Measurements from ENCODE around the gene NEIL1.
"Not testable (repeated sequence)": the region's sequence is repeated elsewhere in the genome, so short reads cannot be mapped to it uniquely, and the experiment has no call there.

The NEIL1 gene

DNA sequence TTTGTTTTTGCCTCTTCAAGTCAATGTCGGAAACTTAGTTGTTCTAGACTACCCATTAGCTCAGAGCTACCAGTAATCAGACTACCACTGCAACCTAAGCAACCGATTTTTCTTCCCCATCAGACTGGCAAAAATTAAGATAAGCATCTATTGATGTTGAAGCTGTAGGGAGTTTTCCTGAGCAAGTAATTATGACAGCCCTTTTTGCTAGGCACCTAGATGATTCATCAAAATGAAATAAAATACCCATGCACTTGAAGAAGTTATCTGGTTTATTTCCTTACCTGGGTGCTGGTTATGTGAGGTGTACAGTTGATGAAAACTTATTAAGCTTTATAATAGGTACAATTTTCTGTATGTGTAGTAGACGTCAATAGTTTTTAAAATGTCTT is 11.5 kb upstream of the NEIL1 start:
- no peak for DNase-seq

DNA sequence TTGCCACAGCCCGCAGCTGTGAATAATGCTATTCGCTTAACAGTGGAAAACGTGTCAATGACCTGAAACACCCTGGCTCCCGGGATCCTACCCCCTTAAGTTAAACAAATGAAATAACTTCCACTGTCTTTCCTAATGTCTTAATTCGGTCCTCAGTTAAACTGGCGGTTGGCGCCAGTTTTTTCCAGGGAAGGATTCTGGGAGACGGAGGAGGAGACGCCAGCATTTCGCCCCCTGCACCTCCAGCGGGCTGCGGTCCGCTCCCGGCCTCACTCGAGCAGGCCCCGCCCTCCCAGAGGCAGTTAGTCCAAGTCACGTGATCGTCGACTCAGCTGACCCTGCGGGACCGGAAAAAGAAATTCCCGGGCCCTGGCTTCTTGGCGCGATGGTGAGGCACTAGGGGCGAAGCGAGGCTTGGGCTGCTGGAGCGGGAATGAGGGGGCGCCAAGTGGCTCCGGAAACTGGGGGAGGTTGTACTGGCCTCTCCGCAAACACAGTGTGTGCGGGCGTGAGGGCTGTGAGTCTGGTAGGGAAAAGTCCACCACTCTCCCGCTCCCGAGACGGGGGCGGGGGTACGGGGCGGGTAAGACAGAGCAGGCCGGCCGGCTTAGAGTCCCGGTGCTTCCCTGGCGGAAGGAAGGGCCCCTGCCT is 11.0 kb upstream of the NEIL1 start, which contains the start of gene COMMD4:
COMMD4 (plus strand) TSS at position 359 of the 651 bp plus-strand sequence; CDS start at position 386, 27 bp downstream.
- peak; percentile 95 for DNase-seq

DNA sequence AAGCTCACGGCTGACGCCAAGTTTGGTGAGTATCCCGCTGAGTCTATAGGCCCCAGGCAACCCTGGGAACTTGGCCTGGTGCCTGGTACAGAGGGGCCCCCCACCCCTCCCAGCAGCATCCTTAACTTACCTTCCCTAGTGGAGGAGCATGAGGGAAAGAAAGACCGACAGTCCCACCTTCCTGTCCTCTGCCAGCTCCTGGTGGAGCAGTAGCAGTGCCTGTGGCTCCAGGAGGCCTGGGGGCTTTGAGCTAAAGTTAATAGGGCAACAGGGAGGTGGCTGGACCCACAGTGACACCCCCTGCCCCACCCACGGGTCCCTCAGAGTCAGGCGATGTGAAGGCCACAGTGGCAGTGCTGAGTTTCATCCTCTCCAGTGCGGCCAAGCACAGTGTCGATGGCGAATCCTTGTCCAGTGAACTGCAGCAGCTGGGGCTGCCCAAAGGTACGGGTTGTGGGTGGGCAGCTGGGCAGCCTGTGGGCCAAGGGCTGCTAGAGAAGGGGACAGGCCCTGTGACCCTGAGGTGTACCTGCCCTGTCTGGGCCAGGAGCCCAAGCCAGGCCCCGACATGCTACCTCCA is 8.1 kb upstream of the NEIL1 start:
- DNase-seq = no peak

DNA sequence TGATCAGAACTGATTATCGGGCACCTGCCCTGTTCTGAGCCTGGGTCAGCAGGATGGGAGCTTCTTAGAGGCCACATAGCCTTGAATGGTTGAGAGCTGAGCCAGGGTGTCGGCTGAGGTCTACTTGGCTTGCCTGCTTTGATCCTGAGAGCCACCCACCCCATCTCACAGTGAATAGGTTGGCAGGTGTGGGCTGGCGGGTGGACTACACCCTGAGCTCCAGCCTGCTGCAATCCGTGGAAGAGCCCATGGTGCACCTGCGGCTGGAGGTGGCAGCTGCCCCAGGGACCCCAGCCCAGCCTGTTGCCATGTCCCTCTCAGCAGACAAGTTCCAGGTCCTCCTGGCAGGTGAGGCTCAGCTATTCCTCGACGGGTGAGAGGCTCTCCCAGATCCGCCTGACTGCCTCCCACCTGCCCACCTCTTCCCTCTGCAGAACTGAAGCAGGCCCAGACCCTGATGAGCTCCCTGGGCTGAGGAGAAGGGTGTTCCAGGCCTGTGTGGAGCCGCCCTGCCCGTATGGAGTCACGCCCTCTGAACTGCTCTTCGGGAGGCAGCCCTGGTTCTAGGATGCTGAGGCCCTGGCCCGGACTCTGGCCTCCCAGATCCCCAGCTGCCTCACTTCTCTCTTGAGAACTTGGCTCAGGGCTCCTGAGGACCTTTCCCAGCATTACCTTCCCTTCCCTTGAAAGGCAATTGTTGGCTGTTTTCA is 7.2 kb upstream of the NEIL1 start:
- no peak for DNase-seq

DNA sequence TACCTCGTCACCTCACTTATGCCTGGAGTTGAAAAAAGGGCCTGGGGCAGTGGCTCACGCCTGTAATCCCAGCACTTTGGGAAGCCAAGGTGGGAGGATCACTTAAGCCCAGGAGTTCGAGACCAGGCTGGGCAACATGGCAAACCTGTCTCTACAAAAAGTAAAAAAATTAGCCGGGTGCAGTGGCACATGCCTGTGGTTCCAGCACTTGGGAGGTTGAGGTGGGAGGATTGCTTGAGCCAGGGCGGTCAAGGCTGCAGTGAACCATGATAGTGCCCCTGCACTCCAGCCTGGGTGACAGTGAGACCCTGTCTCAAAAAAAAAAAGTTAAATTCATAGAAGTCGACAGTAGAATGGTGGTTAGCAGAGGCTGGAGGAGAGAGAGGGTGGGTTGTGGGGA is 4.6 kb upstream of the NEIL1 start:
- no peak for DNase-seq

DNA sequence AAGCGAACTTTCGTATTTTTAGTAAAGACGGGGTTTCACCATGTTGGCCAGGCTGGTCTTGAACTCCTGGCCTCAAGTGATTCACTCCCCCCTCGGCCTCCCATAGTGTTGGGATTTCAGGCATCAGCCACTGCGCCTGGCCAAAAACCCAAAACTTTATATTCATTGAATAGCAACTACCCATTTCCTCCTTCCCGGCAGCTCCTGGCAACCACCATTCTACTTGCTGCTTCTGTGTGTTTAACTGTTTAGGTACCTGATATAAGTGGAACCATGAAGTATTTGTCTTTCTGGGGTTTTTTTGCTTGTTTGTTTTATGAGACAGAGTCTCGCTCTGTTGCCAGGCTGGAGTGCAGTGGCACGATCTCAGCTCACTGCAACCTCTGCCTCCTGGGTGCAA is 2.9 kb upstream of the NEIL1 start:
- DNase-seq = peak; percentile 38

DNA sequence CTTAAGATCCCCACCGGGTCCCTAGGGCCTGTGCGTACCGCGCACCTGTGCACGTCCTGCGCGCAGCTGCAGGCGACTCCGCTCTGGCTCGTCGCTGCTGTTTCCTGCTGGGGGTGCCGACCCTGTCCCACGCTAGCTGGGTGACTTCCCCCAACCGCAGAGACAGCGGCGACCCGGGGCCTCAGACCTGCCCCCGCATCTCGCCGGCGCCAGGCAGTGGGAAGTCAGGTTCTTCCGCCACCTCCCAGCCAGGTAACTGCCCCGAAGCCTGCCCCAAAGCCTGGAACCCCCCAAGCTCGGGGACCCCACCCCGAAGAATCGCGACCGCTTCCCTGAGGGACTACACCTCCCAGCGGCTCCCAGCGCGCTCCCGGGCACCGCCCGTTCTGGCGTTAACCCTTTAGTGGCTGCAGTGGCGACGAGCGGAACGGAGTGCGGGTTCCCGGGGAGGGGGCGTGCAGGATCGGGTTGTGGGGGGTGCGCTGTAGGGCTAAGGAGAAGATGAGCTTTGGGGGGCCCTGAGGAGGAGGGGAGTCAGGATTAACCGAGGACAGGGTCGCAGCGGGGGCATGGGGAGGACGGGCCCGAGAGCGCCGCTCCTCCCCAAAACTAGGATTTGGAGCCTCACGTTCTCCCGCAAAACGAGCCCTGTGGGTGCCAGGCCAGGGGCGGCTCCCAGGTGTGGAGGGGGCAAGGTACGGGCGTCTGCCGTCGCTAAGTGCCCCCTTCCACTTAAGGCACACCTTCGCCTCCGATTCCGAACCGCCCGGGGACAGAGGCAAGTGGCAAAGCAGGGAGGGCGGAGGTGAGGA is 589 bp downstream of the NEIL1 start:
- peak; percentile 57 for DNase-seq

DNA sequence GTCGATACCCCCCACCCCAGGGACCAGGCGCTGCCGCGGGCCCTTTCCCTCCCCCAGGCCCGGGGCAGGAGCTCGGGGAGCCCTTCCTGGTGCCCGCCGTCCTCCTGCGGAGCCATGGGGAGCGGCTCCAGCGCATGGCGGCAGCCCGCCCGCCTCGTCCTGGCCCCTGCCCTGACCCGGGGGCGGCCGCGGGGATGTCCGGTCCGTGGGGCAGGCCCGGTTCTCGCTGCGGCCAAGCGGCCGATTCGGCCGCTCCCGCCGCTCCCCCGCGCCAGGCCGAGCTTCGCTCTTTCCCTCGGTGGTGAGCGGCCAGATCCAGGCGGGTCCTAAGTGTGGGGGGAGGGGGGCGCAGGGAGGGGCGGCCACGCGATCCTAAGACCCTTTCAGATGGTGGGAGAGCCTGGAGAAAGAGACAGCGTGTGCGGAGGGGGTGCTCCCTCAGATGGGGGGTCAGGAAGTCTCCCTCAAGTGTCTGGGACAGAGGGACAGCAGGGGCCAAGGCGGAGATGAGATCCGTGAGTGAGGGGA is 1.3 kb downstream of the NEIL1 start:
- no peak for DNase-seq

DNA sequence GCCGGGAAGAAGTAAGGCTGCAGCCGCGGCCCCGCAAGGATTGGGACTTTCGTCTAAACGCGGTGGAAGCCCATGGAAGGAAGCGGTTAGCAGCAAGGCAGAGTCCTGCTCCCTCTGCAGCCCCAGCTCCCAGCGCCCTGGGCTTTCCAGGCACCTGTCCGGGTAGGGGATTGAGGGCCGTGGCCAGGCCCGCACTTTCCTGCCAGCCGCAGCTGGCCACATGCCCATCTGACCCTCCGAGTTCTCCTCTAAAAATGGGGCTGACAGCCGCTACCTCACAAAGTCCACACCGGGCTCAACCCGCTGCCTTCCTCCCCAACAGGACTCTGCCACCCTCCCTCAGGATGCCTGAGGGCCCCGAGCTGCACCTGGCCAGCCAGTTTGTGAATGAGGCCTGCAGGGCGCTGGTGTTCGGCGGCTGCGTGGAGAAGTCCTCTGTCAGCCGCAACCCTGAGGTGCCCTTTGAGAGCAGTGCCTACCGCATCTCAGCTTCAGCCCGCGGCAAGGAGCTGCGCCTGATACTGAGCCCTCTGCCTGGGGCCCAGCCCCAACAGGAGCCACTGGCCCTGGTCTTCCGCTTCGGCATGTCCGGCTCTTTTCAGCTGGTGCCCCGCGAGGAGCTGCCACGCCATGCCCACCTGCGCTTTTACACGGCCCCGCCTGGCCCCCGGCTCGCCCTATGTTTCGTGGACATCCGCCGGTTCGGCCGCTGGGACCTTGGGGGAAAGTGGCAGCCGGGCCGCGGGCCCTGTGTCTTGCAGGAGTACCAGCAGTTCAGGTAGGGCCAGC is 1.9 kb downstream of the NEIL1 start:
- no peak for DNase-seq

DNA sequence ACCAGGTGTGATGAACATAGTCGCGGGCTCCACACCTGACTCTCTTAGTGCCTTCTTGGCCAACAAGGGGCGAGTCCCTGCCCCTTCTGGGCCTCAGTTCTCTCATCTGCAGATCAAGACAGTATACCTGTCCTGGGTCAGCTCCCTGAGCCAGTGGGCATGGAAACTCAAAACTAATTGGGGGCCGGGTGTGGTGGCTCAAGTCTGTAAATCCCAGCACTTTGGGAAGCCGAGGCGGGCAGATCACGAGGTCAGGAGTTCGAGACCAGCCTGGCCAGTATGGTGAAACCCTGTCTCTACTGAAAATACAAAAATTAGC is 2.5 kb downstream of the NEIL1 start:
- DNase-seq = not testable (repeated sequence)

DNA sequence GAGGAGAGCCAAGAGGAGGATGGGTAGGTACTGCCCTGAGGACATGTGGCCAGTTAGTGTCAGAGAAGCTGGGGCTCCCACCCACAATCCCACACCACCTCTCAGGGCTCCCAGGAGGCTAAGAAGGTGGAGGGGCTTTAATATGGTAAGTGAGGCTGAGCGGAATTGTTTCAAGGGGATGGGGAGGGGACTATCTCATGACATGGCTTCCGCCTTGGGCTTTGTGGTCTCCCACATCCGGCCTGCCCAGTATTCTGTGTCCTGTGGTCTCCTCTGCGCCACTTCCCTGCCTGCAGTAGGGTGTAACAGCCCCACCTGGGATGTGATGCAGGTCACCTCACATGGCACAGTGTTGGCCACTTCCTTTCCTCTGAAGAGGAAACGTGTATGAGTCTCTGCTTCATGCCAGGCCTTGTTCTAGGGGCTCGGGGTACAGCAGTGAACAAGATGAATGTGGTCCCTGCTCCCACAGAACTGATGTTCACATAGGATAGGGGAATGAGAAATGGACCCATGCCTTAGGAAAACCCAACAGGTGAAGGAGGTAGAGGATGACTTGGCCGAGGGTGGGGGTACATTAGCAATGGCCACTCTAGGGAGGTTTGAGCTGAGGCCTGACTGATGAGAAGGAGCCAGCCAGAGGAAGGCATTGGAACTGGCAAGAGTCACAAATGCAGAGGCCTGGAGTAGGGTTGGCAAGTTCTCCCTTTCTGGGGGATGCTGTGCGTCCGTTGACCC is 3.2 kb downstream of the NEIL1 start:
- no peak for DNase-seq

DNA sequence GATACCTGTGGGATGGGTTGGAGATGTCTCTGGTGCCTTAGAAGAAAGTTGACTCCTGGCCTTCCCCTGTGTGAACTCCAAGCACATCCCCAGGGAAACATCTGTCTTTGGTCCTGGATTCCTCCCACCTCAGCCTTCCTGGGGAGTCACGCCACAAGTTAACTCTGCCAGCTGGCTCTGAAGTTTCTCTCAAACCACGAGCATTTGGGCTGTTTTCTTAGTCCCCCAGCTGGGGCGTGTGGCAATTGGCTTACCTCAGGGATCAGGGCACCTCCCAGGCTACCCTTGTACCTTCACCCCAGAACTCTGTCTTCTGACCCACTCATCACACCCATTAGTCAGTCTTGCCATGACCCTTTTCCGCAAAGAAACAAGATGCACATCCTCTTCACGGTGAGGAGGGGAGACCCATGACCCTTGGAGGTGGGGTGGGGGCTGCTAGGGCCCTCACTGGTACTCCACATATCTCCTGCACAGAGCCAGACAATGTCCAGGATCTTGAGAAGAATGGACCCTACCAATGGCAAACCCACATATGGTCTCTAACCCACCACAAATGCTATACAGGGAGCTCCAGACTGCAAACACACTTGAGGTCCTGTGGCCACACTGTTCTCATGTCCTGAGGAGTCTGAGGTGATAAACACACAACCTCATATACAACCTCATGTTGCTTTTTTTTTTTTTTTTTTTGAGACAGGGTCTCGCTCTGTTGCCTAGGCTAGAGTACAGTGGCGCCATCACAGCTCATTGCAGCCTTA is 3.9 kb downstream of the NEIL1 start:
- DNase-seq = no peak

DNA sequence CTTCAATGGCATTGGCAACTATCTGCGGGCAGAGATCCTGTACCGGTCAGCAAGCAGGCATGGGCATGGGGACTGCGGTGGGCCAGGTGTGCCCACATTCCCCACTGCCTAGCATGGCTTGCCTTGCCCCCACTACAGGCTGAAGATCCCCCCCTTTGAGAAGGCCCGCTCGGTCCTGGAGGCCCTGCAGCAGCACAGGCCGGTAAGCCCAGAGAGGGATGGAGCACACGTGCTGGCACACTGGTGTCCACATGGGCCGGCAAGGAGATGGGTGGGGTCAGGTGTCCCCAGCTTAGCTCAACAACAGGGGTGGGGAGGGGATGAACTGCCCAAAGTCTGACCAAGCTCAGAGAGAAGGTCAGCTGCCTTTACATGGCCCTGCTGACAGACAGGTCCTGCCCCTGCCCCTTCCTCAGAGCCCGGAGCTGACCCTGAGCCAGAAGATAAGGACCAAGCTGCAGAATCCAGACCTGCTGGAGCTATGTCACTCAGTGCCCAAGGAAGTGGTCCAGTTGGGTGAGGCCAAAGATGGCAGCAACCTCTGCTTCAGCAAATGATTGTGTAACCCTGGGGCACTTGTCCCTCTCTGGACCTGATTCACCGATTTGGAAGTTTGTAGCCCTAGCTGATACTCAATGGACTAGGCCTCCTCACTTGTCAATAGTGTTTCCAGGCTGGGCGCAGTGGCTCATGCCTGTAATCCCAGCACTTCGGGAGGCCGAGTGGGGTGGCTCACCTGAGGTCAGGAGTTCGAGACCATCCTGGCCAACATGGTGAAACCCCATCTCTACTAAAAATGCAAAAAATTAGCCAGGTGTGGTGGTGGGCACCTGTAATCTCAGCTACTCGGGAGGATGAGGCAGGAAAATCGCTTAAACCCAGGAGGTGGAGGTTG is 5.6 kb downstream of the NEIL1 start:
- no peak for DNase-seq

DNA sequence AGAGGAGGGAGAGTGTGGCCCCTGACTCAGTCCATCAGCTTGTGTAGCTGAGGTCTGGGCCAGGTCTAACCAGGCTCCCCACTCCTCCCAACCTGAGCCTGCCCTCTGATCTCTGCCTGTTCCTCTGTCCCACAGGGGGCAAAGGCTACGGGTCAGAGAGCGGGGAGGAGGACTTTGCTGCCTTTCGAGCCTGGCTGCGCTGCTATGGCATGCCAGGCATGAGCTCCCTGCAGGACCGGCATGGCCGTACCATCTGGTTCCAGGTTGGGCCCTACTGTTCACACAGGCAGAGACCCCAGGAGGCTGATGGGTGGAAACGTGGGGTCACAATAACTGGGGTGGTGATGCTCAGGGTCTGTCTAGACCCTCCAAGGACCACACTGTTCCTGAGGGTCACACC is 6.8 kb downstream of the NEIL1 start:
- no peak for DNase-seq

DNA sequence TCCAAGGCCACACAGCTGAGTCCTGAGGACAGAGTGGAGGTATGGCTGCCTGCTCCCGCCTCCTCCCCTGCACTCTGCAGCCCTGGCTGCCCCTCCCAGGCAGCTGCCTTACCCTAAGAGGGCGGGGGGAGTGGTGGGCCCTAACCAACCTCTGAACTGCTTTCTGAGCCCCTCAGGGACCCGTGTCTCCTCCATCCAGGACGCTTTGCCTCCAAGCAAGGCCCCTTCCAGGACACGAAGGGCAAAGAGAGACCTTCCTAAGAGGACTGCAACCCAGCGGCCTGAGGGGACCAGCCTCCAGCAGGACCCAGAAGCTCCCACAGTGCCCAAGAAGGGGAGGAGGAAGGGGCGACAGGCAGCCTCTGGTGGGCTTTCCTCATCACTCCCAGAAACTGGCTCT is 7.6 kb downstream of the NEIL1 start:
- DNase-seq = no peak

DNA sequence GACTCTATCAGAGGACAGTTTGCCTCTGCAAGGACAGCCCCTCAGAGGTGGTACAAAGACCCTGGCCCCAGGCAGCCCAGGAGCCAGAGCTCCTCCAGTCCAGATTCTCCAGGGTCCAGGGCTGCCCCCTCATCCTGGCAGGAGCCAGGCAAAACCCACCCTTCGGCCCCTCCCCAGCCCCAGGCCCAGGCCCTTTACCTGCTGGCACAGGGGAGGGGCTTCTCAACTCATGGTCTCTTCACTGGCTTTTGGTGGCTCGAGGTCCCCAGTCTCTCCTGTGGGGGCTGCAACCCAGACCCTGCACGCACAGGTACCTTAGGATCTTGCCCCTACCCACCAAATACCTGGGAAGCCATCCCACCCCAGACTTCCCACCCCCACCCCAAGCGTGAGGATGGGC is 8.5 kb downstream of the NEIL1 start:
- DNase-seq = no peak

DNA sequence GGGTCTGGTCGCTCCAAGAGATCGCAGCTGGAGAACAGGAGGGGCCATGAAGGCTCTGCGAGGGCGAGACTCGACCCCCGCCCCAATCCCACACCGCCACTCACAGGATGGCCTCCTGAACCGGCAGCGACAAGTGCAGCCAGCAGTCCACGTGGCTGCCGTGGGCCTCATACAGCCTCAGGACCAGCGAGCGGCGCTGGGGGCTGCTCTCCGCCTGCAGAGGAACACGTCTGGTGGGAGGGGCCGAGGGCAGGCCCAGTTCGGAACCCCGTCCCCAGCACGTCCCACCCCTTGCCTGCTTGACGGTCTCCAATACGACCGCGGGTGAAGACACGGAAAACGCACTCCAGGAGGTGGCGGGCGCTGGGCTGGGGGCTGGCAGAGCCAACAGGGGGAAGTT is 9.2 kb downstream of the NEIL1 start:
- DNase-seq = no peak

DNA sequence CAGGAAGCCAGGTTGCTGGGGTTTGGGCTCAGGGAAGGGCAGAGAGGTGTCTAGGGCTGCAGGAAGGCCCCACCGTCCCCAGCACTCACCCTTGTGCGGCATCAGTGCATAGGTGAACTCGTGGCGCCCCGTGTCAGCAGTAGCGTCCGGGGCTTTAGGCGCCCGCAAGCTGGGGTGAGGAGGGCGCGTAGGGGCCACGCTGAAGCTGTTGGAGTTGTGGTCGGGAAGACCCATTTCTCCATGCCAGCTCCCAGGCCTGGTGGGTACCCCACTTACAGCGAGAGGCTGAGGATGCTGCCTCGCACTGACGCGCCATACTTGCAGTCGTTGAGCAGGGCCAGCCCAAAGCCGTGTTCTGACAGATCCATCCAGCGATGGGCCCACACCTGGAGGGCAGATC is 9.7 kb downstream of the NEIL1 start:
- no peak for DNase-seq

DNA sequence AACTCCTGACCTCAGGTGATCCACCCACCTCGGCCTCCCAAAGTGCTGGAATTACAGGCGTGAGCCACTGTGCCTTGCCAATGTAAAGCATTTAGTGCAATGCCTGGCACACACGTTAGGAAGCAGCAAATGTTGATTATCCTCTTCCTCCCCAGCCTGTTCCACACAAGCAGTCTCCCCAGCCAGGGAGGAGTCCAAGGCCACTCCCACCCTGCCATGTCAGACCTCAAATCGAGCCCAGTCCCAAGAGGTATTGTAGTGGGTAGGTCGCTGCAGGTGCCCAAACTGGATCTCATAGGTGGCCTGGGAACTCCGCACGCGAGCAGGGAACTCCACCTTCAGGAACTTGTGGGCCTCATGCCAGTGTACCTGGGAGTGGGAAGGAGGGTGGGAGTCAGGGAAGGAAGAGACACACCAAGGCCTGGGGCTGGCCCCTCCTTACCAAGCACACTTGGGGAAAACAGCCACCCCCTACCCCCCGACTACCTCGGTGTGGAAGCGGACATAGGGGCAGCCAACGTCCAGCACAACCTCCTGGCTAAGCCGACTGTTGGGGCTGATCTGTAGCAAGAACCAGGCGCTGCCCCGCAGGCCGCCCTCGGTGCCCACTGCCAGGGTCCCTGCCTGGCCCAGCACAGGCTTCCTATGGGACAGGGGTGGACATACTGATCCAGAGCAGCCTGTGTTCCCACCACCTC is 11.3 kb downstream of the NEIL1 start:
- no peak for DNase-seq
